HCT116 (cell line): ENCODE results near the gene SHROOM3. TPM values are rescaled to one million over a fixed set of nuclear protein-coding genes. Genes with fewer than 3 reads are reported as not detected.
A peak's percentile ranks its signal among the peaks of the same experiment; 100 is the strongest.

Experiments
- ATAC-seq: fragments of 200-7000 bp; cut with Tn5 transposase; 2 replicates; pipeline ENCODE4 v1.9.1; 2020; ENCODE audit warnings: mild to moderate bottlenecking, moderate library complexity
- BruUV-seq: library from RNA; stranded (reverse); fragments of 400-500 nt; replicated peaks from 2 replicates; lab custom pipeline; 2021; lab: Mats Ljungman, UMichigan
- CTCF ChIA-PET: fragments of 300-600 bp; sonication (Branson Sonifier 250); formaldehyde crosslinking; loops from one replicate; lab custom pipeline; 2021; ENCODE audit warnings: antibody characterized with exemption; lab: Charles Lee
- POLR2A ChIA-PET: fragments of 300-600, 350-600 bp; sonication (Branson Sonifier 250); formaldehyde crosslinking; loops from one replicate; lab custom pipeline; 2021; ENCODE audit warnings: antibody characterized with exemption; lab: Charles Lee
- RAD21 ChIA-PET, 2 experiments: fragments of 300-600 bp; sonication (Branson Sonifier 250); formaldehyde crosslinking; loops; one replicate each; lab custom pipeline; 2023; ENCODE audit warnings: low total read pairs in 2 of 2; ENCODE audit not compliant: uncharacterized antibody in 2 of 2, unreplicated experiment in 2 of 2, low non-redundant PET in 1 of 2; lab: Charles Lee
- DNase-seq: peaks from one replicate; pipeline ENCODE4 v3.0.0-alpha.2; 2010; ENCODE audit warnings: low read depth, low spot score
- H2AFZ ChIP-seq: fragments of 200-600 bp; shearing (Covaris generic), sonication (generic); 2 replicates; pipeline ENCODE4 v1.6.1; 2017; ENCODE audit warnings: low read depth, mixed run types, mixed read lengths, antibody characterized with exemption, low read length; ENCODE audit not compliant: poor library complexity, severe bottlenecking
- H3K27ac ChIP-seq: 2 replicates; pipeline ENCODE4 v1.5.1; 2012; ENCODE audit warnings: low read depth, low read length
- H3K27me3 ChIP-seq: fragments of 200-600 bp; sonication (generic); 2 replicates; pipeline ENCODE4 v1.6.1; 2016; ENCODE audit warnings: mixed run types, low read length, mixed read lengths; ENCODE audit not compliant: insufficient read depth
- H3K36me3 ChIP-seq, 2 experiments: fragments of 200-500 bp in 1 of 2; fragments of 200-600 bp in 1 of 2; sonication (Bioruptor generic) in 1 of 2; sonication (generic) in 1 of 2; 2 replicates each; pipeline versions ENCODE4 v1.5.1 to v1.6.1; 2014 to 2016; ENCODE audit warnings: low read length in 2 of 2, inconsistent platforms in 1 of 2, mixed read lengths in 1 of 2, mixed run types in 1 of 2; ENCODE audit not compliant: insufficient read depth in 2 of 2, control insufficient read depth in 1 of 2
- H3K4me1 ChIP-seq, 2 experiments: fragments of 200-600 bp in 1 of 2; sonication (generic) in 1 of 2; 2 replicates each; pipeline versions ENCODE4 v1.5.1 to v1.6.1; 2012 to 2017; ENCODE audit warnings: low read length in 2 of 2, inconsistent platforms in 1 of 2, mild to moderate bottlenecking in 1 of 2, mixed read lengths in 1 of 2, mixed run types in 1 of 2, moderate library complexity in 1 of 2; ENCODE audit not compliant: insufficient read depth in 2 of 2, control insufficient read depth in 1 of 2
- H3K4me2 ChIP-seq: fragments of 200-600 bp; sonication (generic); 2 replicates; pipeline ENCODE4 v1.6.1; 2017; ENCODE audit warnings: mixed run types, low read length, mixed read lengths
- H3K4me3 ChIP-seq, 2 experiments: fragments of 200-600 bp in 1 of 2; sonication (generic) in 1 of 2; replicated peaks in 1 of 2; 2 replicates each; pipeline ENCODE4 v1.5.1; 2011 to 2016; ENCODE audit warnings: low read length in 2 of 2, control low read depth in 1 of 2, low read depth in 1 of 2, mild to moderate bottlenecking in 1 of 2, mixed read lengths in 1 of 2, mixed run types in 1 of 2
- H3K79me2 ChIP-seq: fragments of 200-600 bp; sonication (generic); 2 replicates; pipeline ENCODE4 v1.6.1; 2017; ENCODE audit warnings: mild to moderate bottlenecking, mixed run types, low read length, moderate library complexity, mixed read lengths; ENCODE audit not compliant: insufficient read depth
- H3K9ac ChIP-seq: fragments of 200-600 bp; sonication (generic); 2 replicates; pipeline ENCODE4 v1.6.1; 2016; ENCODE audit warnings: low read length, mixed read lengths
- H3K9me2 ChIP-seq: fragments of 200-600 bp; sonication (generic), shearing (Covaris generic); 2 replicates; pipeline ENCODE4 v1.6.1; 2017; ENCODE audit warnings: mixed run types, mild to moderate bottlenecking, moderate library complexity; ENCODE audit not compliant: insufficient read depth
- H3K9me3 ChIP-seq, 2 experiments: fragments of 200-500 bp in 1 of 2; fragments of 200-600 bp in 1 of 2; sonication (Bioruptor generic) in 1 of 2; sonication (generic) in 1 of 2; 2 replicates each; pipeline ENCODE4 v1.6.1; 2014 to 2017; ENCODE audit warnings: low read length in 2 of 2, mixed read lengths in 2 of 2, inconsistent platforms in 1 of 2, low read depth in 1 of 2, mild to moderate bottlenecking in 1 of 2, mixed run types in 1 of 2, moderate library complexity in 1 of 2; ENCODE audit not compliant: control insufficient read depth in 1 of 2, insufficient read depth in 1 of 2
- H4K20me1 ChIP-seq: fragments of 200-600 bp; sonication (generic), shearing (Covaris generic); 2 replicates; pipeline ENCODE4 v1.6.1; 2017; ENCODE audit warnings: mixed run types, mild to moderate bottlenecking, moderate library complexity; ENCODE audit not compliant: insufficient read depth
- ATF3 ChIP-seq: IDR thresholded peaks from 2 replicates; pipeline ENCODE4 v1.6.1; 2012
- CBX3 ChIP-seq: IDR thresholded peaks from 2 replicates; pipeline ENCODE4 v1.6.1; 2012; ENCODE audit warnings: low read depth
- CEBPB ChIP-seq: IDR thresholded peaks from 2 replicates; pipeline ENCODE4 v1.6.1; 2012; ENCODE audit warnings: low read depth
- CTCF ChIP-seq, 3 experiments: fragments of 200-600 bp in 1 of 3; sonication (generic) in 1 of 3; IDR thresholded peaks in 2 of 3; conservative IDR thresholded peaks in 1 of 3; 2 replicates each; pipeline ENCODE4 v1.5.1; 2012 to 2017; ENCODE audit warnings: low read depth in 2 of 3, low read length in 2 of 3, antibody characterized with exemption in 1 of 3, borderline replicate concordance in 1 of 3, control low read depth in 1 of 3, mild to moderate bottlenecking in 1 of 3, mixed read lengths in 1 of 3, mixed run types in 1 of 3, moderate library complexity in 1 of 3; ENCODE audit not compliant: insufficient read depth in 1 of 3
- ELF1 ChIP-seq: IDR thresholded peaks from 2 replicates; pipeline ENCODE4 v1.6.1; 2012; ENCODE audit warnings: low read depth, borderline replicate concordance
- EZH2 ChIP-seq: fragments of 200-600 bp; sonication (generic); IDR thresholded peaks from 2 replicates; pipeline ENCODE4 v1.6.1; 2017; ENCODE audit warnings: antibody characterized with exemption, mixed run types
- JUND ChIP-seq: IDR thresholded peaks from 2 replicates; pipeline ENCODE4 v1.6.1; 2012
- MAX ChIP-seq: IDR thresholded peaks from 2 replicates; pipeline ENCODE4 v1.6.1; 2012
- RAD21 ChIP-seq: IDR thresholded peaks from 2 replicates; pipeline ENCODE4 v1.6.1; 2012; ENCODE audit warnings: low read depth, mild to moderate bottlenecking
- SIN3A ChIP-seq: IDR thresholded peaks from 2 replicates; pipeline ENCODE4 v1.6.1; 2012; ENCODE audit warnings: low read depth
- SP1 ChIP-seq: IDR thresholded peaks from 2 replicates; pipeline ENCODE4 v1.6.1; 2012; ENCODE audit warnings: low read depth
- TCF7L2 ChIP-seq: IDR thresholded peaks from 2 replicates; pipeline ENCODE4 v1.7.0; 2011; ENCODE audit warnings: borderline replicate concordance, inconsistent platforms; ENCODE audit not compliant: insufficient read depth, insufficient read length; ENCODE audit errors: extremely low read depth
- YY1 ChIP-seq: IDR thresholded peaks from 2 replicates; pipeline ENCODE4 v1.6.1; 2011; ENCODE audit warnings: low read length, low read depth, moderate library complexity, mild to moderate bottlenecking; ENCODE audit not compliant: insufficient replicate concordance; ENCODE audit errors: extremely low read depth
- ZBTB33 ChIP-seq: IDR thresholded peaks from 2 replicates; pipeline ENCODE4 v1.6.1; 2011; ENCODE audit warnings: mild to moderate bottlenecking, low read length, moderate library complexity; ENCODE audit not compliant: insufficient replicate concordance; ENCODE audit errors: extremely low read depth
- ZNF274 ChIP-seq: fragments of 200-500 bp; sonication (Bioruptor generic); IDR thresholded peaks from 2 replicates; pipeline ENCODE4 v1.6.1; 2014; ENCODE audit warnings: mild to moderate bottlenecking, low read depth, low read length, inconsistent platforms
- intact Hi-C: fragments of 100-400 bp; cut with micrococcal nuclease; formaldehyde crosslinking; loops from 2 replicates; pipeline ENCODE4 v1.10.0; 2022
- total RNA-seq: library from RNA; stranded (reverse); gene quantifications from one replicate; pipeline ENCODE4 v1.2.1, GENCODE V29; 2021; ENCODE audit not compliant: unreplicated experiment

Gene SHROOM3
- total RNA-seq, 1 experiment from 2014 or later = 22.5 TPM

- DNase-seq = no peak
Measured at GRCh38 chr4:76487621-76488020, 52.6 kb downstream of the SHROOM3 start.

More at GRCh38 chr4:76487621-76488020, 52.6 kb downstream of the SHROOM3 start:
- ChIA-PET RAD21 (no interaction called here), CTCF (no interaction called here), POLR2A (no interaction called here)
- H3K36me3 ChIP-seq = no peaks in the 10 kb centered on the region
- intact Hi-C loops = loop anchor here (5.0 kb wide), 1 partner anchor 50 kb away; the partner anchor contains the start of gene SHROOM3
- no peaks in the 10 kb centered on the region for H3K27me3 ChIP-seq
- BruUV-seq = no TSS peak
- no peak overlapping the region for H3K4me3 ChIP-seq
- TF ChIP-seq CTCF (IDR thresholded peaks at IDR 0.05 in 2 of 3, conservative IDR thresholded peaks at IDR 0.05 in 1 of 3; ENCODE audit: borderline replicate concordance in 1 of 3, insufficient read depth in 1 of 3, low read depth in 2 of 3, low read length in 2 of 3) = no peak
- no peak for TF ChIP-seq ELF1
- TF ChIP-seq RAD21 = no peak
- TF ChIP-seq EZH2 = no peak
- TF ChIP-seq JUND = no peak
- no peak for TF ChIP-seq SIN3A
- no peak for TF ChIP-seq TCF7L2
- TF ChIP-seq ZNF274 = no peak
- TF ChIP-seq CEBPB = no peak
- TF ChIP-seq ZBTB33 = no peak
- TF ChIP-seq CBX3 = no peak
- TF ChIP-seq SP1 = no peak
- no peak for TF ChIP-seq MAX
- TF ChIP-seq ATF3 = no peak
- no peak for TF ChIP-seq YY1
- H4K20me1 ChIP-seq = no peaks in the 10 kb centered on the region
- no peaks in the 10 kb centered on the region for H3K9me3 ChIP-seq
- no peak overlapping the region for H3K9ac ChIP-seq
- H2AFZ ChIP-seq = peak overlapping the region; percentile 22
- H3K4me1 ChIP-seq = peaks cover 7 to 17% of the 10 kb centered on the region in 2 experiments; a peak in 3 of 4 replicates
- no peaks in the 10 kb centered on the region for H3K79me2 ChIP-seq
- H3K4me2 ChIP-seq = no peak overlapping the region
- ATAC-seq = no peak
- H3K27ac ChIP-seq = no peak overlapping the region
- no peaks in the 10 kb centered on the region for H3K9me2 ChIP-seq
